Measurements from ENCODE around the gene USP11. TPM values are rescaled to one million over a fixed set of nuclear protein-coding genes. Genes with fewer than 3 reads are reported as not detected.

Gene USP11
- total and polyA plus RNA-seq, 2 of the 4 experiments (the other 2 are of a cell fraction), result 33.5 to 59.7 TPM

- no peak for TF ChIP-seq SMC3 (IDR thresholded peaks at IDR 0.05; ENCODE audit: low read depth, low read length)
- TF ChIP-seq MAZ (IDR thresholded peaks at IDR 0.05; ENCODE audit: borderline replicate concordance, low read depth, low read length), result no peak
- no peak for TF ChIP-seq CTCF (conservative IDR thresholded peaks at IDR 0.05; ENCODE audit: low read depth, low read length)
- no peak for TF ChIP-seq CHD1 (IDR thresholded peaks at IDR 0.05; ENCODE audit: low read depth, low read length)
Observed at GRCh38 chrX:47214435-47215077, 18.3 kb upstream of the USP11 start (continued).

Data from IMR-90 (cell line).